Esophagus squamous epithelium (tissue), 5 donors: ENCODE results near the gene HIVEP1. TPM values are rescaled to one million over a fixed set of nuclear protein-coding genes. Genes with fewer than 3 reads are reported as not detected.

ENCODE experiments used
- DNase-seq: peaks from one replicate; lab custom pipeline; 2025; lab: John Stamatoyannopoulos, UW
- H3K27ac ChIP-seq, 4 donors: fragments of 200-600 bp; sonication (generic); one replicate each; pipeline ENCODE4 v1.5.1; 2016 to 2019; ENCODE audit warnings: mild to moderate bottlenecking in 1 of 4
- H3K27me3 ChIP-seq, 4 donors: fragments of 200-600 bp; sonication (generic); 1 replicate in 3 of 4; 2 replicates in 1 of 4; pipeline versions ENCODE4 v1.5.1 to v1.6.0; 2017 to 2021; ENCODE audit warnings: antibody characterized with exemption in 1 of 4
- H3K36me3 ChIP-seq, 3 donors: fragments of 200-600 bp; sonication (generic); one replicate each; pipeline ENCODE4 v1.5.1; 2016 to 2019
- H3K4me1 ChIP-seq, 3 donors: fragments of 200-600 bp; sonication (generic); one replicate each; pipeline ENCODE4 v1.5.1; 2017 to 2019
- H3K4me3 ChIP-seq, 4 donors: fragments of 200-600 bp; sonication (generic); 1 replicate in 3 of 4; 2 replicates in 1 of 4; pipeline ENCODE4 v1.5.1; 2016 to 2019; ENCODE audit warnings: mild to moderate bottlenecking in 2 of 4, moderate library complexity in 1 of 4
- H3K9me3 ChIP-seq, 3 donors: fragments of 200-600 bp; sonication (generic); one replicate each; pipeline ENCODE4 v1.5.1; 2016 to 2019
- POLR2A ChIP-seq, 4 donors: fragments of 450-650 bp; IDR thresholded peaks; one replicate each; pipeline ENCODE4 v1.6.1; 2017; ENCODE audit warnings: antibody characterized with exemption in 4 of 4, mild to moderate bottlenecking in 4 of 4, moderate library complexity in 3 of 4
- WGBS, 2 donors: methylation state at CpG; one replicate each; pipeline ENCODE4 v1.1.5; 2018; 5-methylcytosine and 5-hydroxymethylcytosine counted together
- intact Hi-C: fragments of 100-400 bp; cut with DNase I; formaldehyde crosslinking; loops from one replicate; pipeline ENCODE4 v1.15.0; 2022
- total RNA-seq, 4 donors: library from RNA; depleted of rRNA; stranded (reverse); fragments of >200 nt; gene quantifications; one replicate each; pipeline ENCODE4 v1.1.0, GENCODE V29; 2016
- TF ChIP-seq, protein P1 (sequence below), 6 experiments: fragments of 450-650 bp in 4 of 6; fragments of 200-600 bp in 2 of 6; sonication (generic) in 2 of 6; IDR thresholded peaks; one replicate each; pipeline ENCODE4 v1.5.1; 2016 to 2019; ENCODE audit warnings: antibody characterized with exemption in 6 of 6, mild to moderate bottlenecking in 4 of 6, moderate library complexity in 4 of 6
- donor health status: DM: yes; HTN: yes; CAD: no.

Gene HIVEP1
- total RNA-seq, 4 donors from 2014 or later, result 11.0 to 22.3 (median 20.7) TPM

- Histone ChIP-seq H3K9me3 (no peaks in the 10 kb centered on the region), H3K36me3 (peaks cover 0 to 53% (median 5%) of the 10 kb centered on the region in 3 donors), H3K27me3 (no peaks in the 10 kb centered on the region), H3K4me1 (no peaks in the 10 kb centered on the region), H3K27ac (peak overlapping the region in 2 of 4 donors; percentile 5 to 8), H3K4me3 (no peak overlapping the region)
- WGBS, 2 donors, result 64 to 72% methylated on average over 4 of the region's 4 CpGs
- DNase-seq, result no peak
- TF ChIP-seq, protein P1, sequence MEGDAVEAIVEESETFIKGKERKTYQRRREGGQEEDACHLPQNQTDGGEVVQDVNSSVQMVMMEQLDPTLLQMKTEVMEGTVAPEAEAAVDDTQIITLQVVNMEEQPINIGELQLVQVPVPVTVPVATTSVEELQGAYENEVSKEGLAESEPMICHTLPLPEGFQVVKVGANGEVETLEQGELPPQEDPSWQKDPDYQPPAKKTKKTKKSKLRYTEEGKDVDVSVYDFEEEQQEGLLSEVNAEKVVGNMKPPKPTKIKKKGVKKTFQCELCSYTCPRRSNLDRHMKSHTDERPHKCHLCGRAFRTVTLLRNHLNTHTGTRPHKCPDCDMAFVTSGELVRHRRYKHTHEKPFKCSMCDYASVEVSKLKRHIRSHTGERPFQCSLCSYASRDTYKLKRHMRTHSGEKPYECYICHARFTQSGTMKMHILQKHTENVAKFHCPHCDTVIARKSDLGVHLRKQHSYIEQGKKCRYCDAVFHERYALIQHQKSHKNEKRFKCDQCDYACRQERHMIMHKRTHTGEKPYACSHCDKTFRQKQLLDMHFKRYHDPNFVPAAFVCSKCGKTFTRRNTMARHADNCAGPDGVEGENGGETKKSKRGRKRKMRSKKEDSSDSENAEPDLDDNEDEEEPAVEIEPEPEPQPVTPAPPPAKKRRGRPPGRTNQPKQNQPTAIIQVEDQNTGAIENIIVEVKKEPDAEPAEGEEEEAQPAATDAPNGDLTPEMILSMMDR (IDR thresholded peaks at IDR 0.05), result no peak
- no peak for TF ChIP-seq POLR2A (IDR thresholded peaks at IDR 0.05)
- intact Hi-C loops, result no loop called here
Observed at GRCh38 chr6:12160326-12160725, 148.2 kb downstream of the HIVEP1 start.

DNA sequence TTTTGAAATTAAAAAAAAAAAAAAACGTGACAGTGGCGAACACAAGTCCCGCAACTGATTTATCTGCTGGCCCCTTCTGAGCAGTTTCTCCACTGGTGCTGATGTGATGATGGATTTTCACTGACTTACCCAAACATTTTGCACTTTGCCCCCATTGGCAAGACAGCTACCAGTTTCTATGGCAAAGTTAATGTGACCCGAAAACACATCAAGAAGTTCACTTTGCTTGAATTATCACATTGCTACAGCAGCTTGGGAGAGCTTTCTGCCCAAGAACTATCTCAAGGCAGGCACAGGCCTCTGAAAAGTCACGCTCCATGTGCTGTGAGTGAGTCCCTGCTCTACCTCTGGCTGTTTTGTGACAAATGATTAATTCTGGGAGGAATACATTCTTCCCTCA is 150.1 kb downstream of the HIVEP1 start:
- WGBS, 2 donors, result 90 to 95% methylated on average over 5 of the region's 5 CpGs
- peaks cover 0 to 50% (median 5%) of the 10 kb centered on the region in 3 donors for H3K36me3 ChIP-seq
- no peak for TF ChIP-seq POLR2A (IDR thresholded peaks at IDR 0.05)
- TF ChIP-seq, protein P1 (IDR thresholded peaks at IDR 0.05), result no peak
- H3K4me3 ChIP-seq, result no peak overlapping the region
- intact Hi-C loops, result no loop called here
- no peaks in the 10 kb centered on the region for H3K4me1 ChIP-seq
- no peaks in the 10 kb centered on the region for H3K9me3 ChIP-seq
- H3K27ac ChIP-seq, result no peak overlapping the region
- DNase-seq, result no peak
- no peaks in the 10 kb centered on the region for H3K27me3 ChIP-seq

GRCh38 chr6:12163149-12163548 is 151.0 kb downstream of the HIVEP1 start:
- 58 to 66% methylated on average over 3 of the region's 3 CpGs for WGBS, 2 donors
- intact Hi-C loops, result no loop called here

GRCh38 chr6:12163744-12164507 is 151.8 kb downstream of the HIVEP1 start:
- Histone ChIP-seq H3K9me3 (no peaks in the 10 kb centered on the region), H3K27me3 (no peaks in the 10 kb centered on the region), H3K4me1 (no peaks in the 10 kb centered on the region), H3K36me3 (peaks cover 0 to 41% (median 5%) of the 10 kb centered on the region in 3 donors), H3K27ac (no peak overlapping the region), H3K4me3 (no peak overlapping the region)
- no peak for TF ChIP-seq POLR2A (IDR thresholded peaks at IDR 0.05)
- TF ChIP-seq, protein P1 (IDR thresholded peaks at IDR 0.05), result no peak
- DNase-seq, result no peak
- intact Hi-C loops, result no loop called here
- WGBS, 2 donors, result 92 to 96% methylated on average over 8 to 10 of the region's 19 CpGs

More at GRCh38 chr6:12163149-12163548, 151.0 kb downstream of the HIVEP1 start:
- Histone ChIP-seq H3K4me3 (no peak overlapping the region), H3K27ac (no peak overlapping the region), H3K36me3 (peaks cover 0 to 49% (median 5%) of the 10 kb centered on the region in 3 donors), H3K9me3 (no peaks in the 10 kb centered on the region), H3K4me1 (no peaks in the 10 kb centered on the region), H3K27me3 (no peaks in the 10 kb centered on the region)
- TF ChIP-seq, protein P1 (IDR thresholded peaks at IDR 0.05), result no peak
- TF ChIP-seq POLR2A (IDR thresholded peaks at IDR 0.05), result no peak
- DNase-seq, result no peak

DNA sequence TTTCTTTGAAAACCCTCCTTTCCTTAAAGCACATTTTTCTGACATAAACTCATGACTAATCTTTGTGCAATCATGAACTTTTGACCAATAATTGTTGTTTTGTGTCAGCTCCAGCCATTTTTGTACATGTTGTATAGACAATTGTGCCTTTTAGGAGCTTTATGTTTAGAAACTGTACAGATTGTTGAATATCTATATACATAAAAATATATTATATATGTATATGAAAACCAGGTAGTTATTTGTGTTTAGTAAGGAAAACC is 152.3 kb downstream of the HIVEP1 start:
- H3K4me3 ChIP-seq, result no peak overlapping the region
- H3K27me3 ChIP-seq, result no peaks in the 10 kb centered on the region
- H3K36me3 ChIP-seq, result peaks cover 0 to 39% (median 5%) of the 10 kb centered on the region in 3 donors
- H3K9me3 ChIP-seq, result no peaks in the 10 kb centered on the region
- intact Hi-C loops, result no loop called here
- H3K4me1 ChIP-seq, result no peaks in the 10 kb centered on the region
- TF ChIP-seq POLR2A (IDR thresholded peaks at IDR 0.05), result no peak
- TF ChIP-seq, protein P1 (IDR thresholded peaks at IDR 0.05), result no peak
- H3K27ac ChIP-seq, result no peak overlapping the region
- DNase-seq, result no peak
